A549 (cell line): ENCODE results near the gene RD3L. TPM values are rescaled to one million over a fixed set of nuclear protein-coding genes. Genes with fewer than 3 reads are reported as not detected.

Source experiments
- ATAC-seq, 2 experiments: fragments of 200-7000 bp in 1 of 2; fragments of >200 bp in 1 of 2; cut with Nextera tagmentation in 1 of 2; cut with Tn5 transposase in 1 of 2; 3 replicates each; pipeline versions ENCODE4 v1.8.0 to v1.9.1; 2018 to 2020; ENCODE audit warnings: mild to moderate bottlenecking in 1 of 2, moderate library complexity in 1 of 2
- CTCF ChIA-PET: fragments of 300-600 bp; sonication (Branson Sonifier 250); formaldehyde crosslinking; extraction: SDS; loops from one replicate; lab custom pipeline; 2021; ENCODE audit warnings: antibody characterized with exemption, inconsistent platforms; lab: Yijun Ruan, JAX
- POLR2A ChIA-PET: fragments of 350-600 bp; formaldehyde crosslinking; extraction: SDS; loops from one replicate; lab custom pipeline; 2021; ENCODE audit warnings: antibody characterized with exemption, inconsistent platforms; lab: Yijun Ruan, JAX
- DNase-seq, 2 experiments: peaks; one replicate each; pipeline versions ENCODE4 v3.0.0 to v3.0.0-alpha.2; 2011 to 2016; ENCODE audit warnings: low read depth in 1 of 2, low spot score in 1 of 2
- FAIRE-seq: peaks from 2 replicates; lab custom pipeline; 2011; peaks lifted over from hg19 to GRCh38; lab: Jason Lieb, UNC
- H3K27ac ChIP-seq, 2 experiments: fragments of >200 bp; sonication (Bioruptor Twin); formaldehyde crosslinking; 3 replicates each; pipeline ENCODE4 v1.5.1; 2016 to 2017
- H3K4me1 ChIP-seq: fragments of >200 bp; sonication (Bioruptor Twin); formaldehyde crosslinking; 3 replicates; pipeline ENCODE4 v1.6.1; 2016
- H3K4me2 ChIP-seq: fragments of >200 bp; sonication (Bioruptor Twin); formaldehyde crosslinking; 3 replicates; pipeline ENCODE4 v1.6.1; 2016
- H3K4me3 ChIP-seq: fragments of >200 bp; sonication (Bioruptor Twin); formaldehyde crosslinking; 3 replicates; pipeline ENCODE4 v1.5.1; 2016
- H3K9me3 ChIP-seq: fragments of >200 bp; sonication (Bioruptor Twin); formaldehyde crosslinking; 3 replicates; pipeline ENCODE4 v1.6.1; 2016
- BCL3 ChIP-seq: fragments of >200 bp; sonication (Bioruptor Twin); formaldehyde crosslinking; IDR thresholded peaks from 3 replicates; pipeline ENCODE4 v1.6.1; 2016
- BHLHE40 ChIP-seq: IDR thresholded peaks from 2 replicates; pipeline ENCODE4 v1.6.1; 2012; ENCODE audit warnings: low read depth, low read length, inconsistent platforms
- CBX2 ChIP-seq: fragments of 200-600 bp; sonication (generic); IDR thresholded peaks from 2 replicates; pipeline ENCODE4 v1.6.1; 2016; ENCODE audit warnings: low read depth, mild to moderate bottlenecking, borderline replicate concordance
- CEBPB ChIP-seq, 2 experiments: fragments of >200 bp in 1 of 2; sonication (Bioruptor Twin) in 1 of 2; formaldehyde crosslinking in 1 of 2; IDR thresholded peaks; 2 replicates each; pipeline ENCODE4 v1.6.1; 2012 to 2016
- CHD2 ChIP-seq: fragments of 150-350 bp; IDR thresholded peaks from 2 replicates; pipeline ENCODE4 v1.6.1; 2014; ENCODE audit warnings: low read length; ENCODE audit not compliant: partially characterized antibody
- CHD4 ChIP-seq: fragments of 200-600 bp; sonication (generic); IDR thresholded peaks from 2 replicates; pipeline ENCODE4 v1.6.1; 2016; ENCODE audit warnings: antibody characterized with exemption, mild to moderate bottlenecking, borderline replicate concordance
- CTCF ChIP-seq: fragments of >200 bp; sonication (Bioruptor Twin); formaldehyde crosslinking; IDR thresholded peaks from 3 replicates; pipeline ENCODE4 v1.5.1; 2016
- FOSB ChIP-seq: fragments of 250-450 bp; sonication (Bioruptor Pico); IDR thresholded peaks from 2 replicates; pipeline ENCODE4 v1.5.0; 2020; ENCODE audit warnings: mild to moderate bottlenecking, moderate library complexity
- FOSL2 ChIP-seq, 2 experiments: fragments of 450-650 bp in 1 of 2; fragments of >200 bp in 1 of 2; sonication (Bioruptor Twin) in 1 of 2; formaldehyde crosslinking; IDR thresholded peaks; 2 replicates each; pipeline versions ENCODE4 v1.5.0 to v1.6.1; 2016 to 2020; ENCODE audit warnings: mild to moderate bottlenecking in 1 of 2, moderate library complexity in 1 of 2
- HOXB13 ChIP-seq: fragments of 250-450 bp; sonication (Bioruptor Pico); IDR thresholded peaks from 2 replicates; pipeline ENCODE4 v1.5.0; 2020; ENCODE audit warnings: low read depth, mild to moderate bottlenecking, moderate library complexity
- JUN ChIP-seq, 2 experiments: fragments of >200 bp; sonication (Bioruptor Twin); formaldehyde crosslinking; IDR thresholded peaks; 2 replicates in 1 of 2; 3 replicates in 1 of 2; pipeline ENCODE4 v1.6.1; 2016 to 2017
- KDM1A ChIP-seq: fragments of 200-600 bp; sonication (generic); IDR thresholded peaks from 2 replicates; pipeline ENCODE4 v1.6.1; 2016; ENCODE audit warnings: low read depth, mild to moderate bottlenecking
- KDM5A ChIP-seq: fragments of 200-600 bp; sonication (generic); IDR thresholded peaks from 2 replicates; pipeline ENCODE4 v1.6.1; 2016; ENCODE audit warnings: antibody characterized with exemption, mild to moderate bottlenecking
- MAFK ChIP-seq: fragments of 450-650 bp; IDR thresholded peaks from 2 replicates; pipeline ENCODE4 v1.6.1; 2014; ENCODE audit not compliant: partially characterized antibody
- MAX ChIP-seq: IDR thresholded peaks from 2 replicates; pipeline ENCODE4 v1.6.1; 2012
- NR3C1 ChIP-seq: fragments of >200 bp; sonication (Bioruptor Twin); formaldehyde crosslinking; IDR thresholded peaks from 3 replicates; pipeline ENCODE4 v1.6.1; 2017
- RAD21 ChIP-seq, 2 experiments: fragments of >200 bp in 1 of 2; sonication (Bioruptor Twin) in 1 of 2; formaldehyde crosslinking in 1 of 2; IDR thresholded peaks in 1 of 2; conservative IDR thresholded peaks in 1 of 2; 2 replicates in 1 of 2; 3 replicates in 1 of 2; pipeline ENCODE4 v1.6.1; 2012 to 2018; ENCODE audit warnings: inconsistent platforms in 1 of 2
- RARB ChIP-seq: fragments of 250-450 bp; sonication (Bioruptor Pico); IDR thresholded peaks from 2 replicates; pipeline ENCODE4 v1.8.0; 2021; ENCODE audit warnings: mild to moderate bottlenecking, moderate library complexity
- RCOR1 ChIP-seq: fragments of 150-350 bp; IDR thresholded peaks from 2 replicates; pipeline ENCODE4 v1.6.1; 2014; ENCODE audit warnings: antibody characterized with exemption, low read length, low read depth
- RNF2 ChIP-seq: fragments of 200-600 bp; sonication (generic); IDR thresholded peaks from 2 replicates; pipeline ENCODE4 v1.6.1; 2016; ENCODE audit warnings: low read depth, mild to moderate bottlenecking, antibody characterized with exemption, moderate library complexity, borderline replicate concordance
- SREBF2 ChIP-seq: fragments of 450-650 bp; IDR thresholded peaks from 2 replicates; pipeline ENCODE4 v1.6.1; 2014; ENCODE audit warnings: mild to moderate bottlenecking, moderate library complexity
- TFCP2L1 ChIP-seq: fragments of 250-450 bp; sonication (Bioruptor Pico); IDR thresholded peaks from 2 replicates; pipeline ENCODE4 v1.5.0; 2021; ENCODE audit warnings: mild to moderate bottlenecking
- USF2 ChIP-seq: fragments of 450-650 bp; IDR thresholded peaks from 2 replicates; pipeline ENCODE4 v1.6.1; 2014; ENCODE audit warnings: antibody characterized with exemption
- ZC3H11A ChIP-seq: fragments of 450-650 bp; IDR thresholded peaks from 2 replicates; pipeline ENCODE4 v1.6.1; 2014; ENCODE audit warnings: antibody characterized with exemption, mild to moderate bottlenecking
- ZFP36 ChIP-seq: fragments of 450-650 bp; IDR thresholded peaks from 2 replicates; pipeline ENCODE4 v1.6.1; 2014; ENCODE audit warnings: borderline replicate concordance; ENCODE audit not compliant: partially characterized antibody
- WGBS: methylation state at CpG from one replicate; pipeline ENCODE4 v1.1.6; 2017; ENCODE audit errors: missing lambda C conversion rate; 5-methylcytosine and 5-hydroxymethylcytosine counted together
- polyA plus RNA-seq, 4 experiments: library from polyadenylated mRNA; depleted of rRNA in 3 of 4; stranded (reverse); fragments of >200 nt; fragmentation: RNase III in 1 of 4; extraction: RNeasy Plus Mini Kit Qiagen cat#74134 plus additional on column Dnase treatment in 1 of 4; gene quantifications; 2 replicates in 3 of 4; 3 replicates in 1 of 4; pipeline ENCODE4 v1.2.3, GENCODE V29; 2011 to 2017
- TF ChIP-seq, protein P1 (sequence below): fragments of >200 bp; sonication (Bioruptor Twin); formaldehyde crosslinking; IDR thresholded peaks from 2 replicates; pipeline ENCODE4 v1.6.1; 2016
- TF ChIP-seq, protein P2 (sequence below): fragments of 250-450 bp; sonication (Bioruptor Pico); IDR thresholded peaks from 2 replicates; pipeline ENCODE4 v1.5.0; 2021; ENCODE audit warnings: mild to moderate bottlenecking, moderate library complexity, borderline replicate concordance

Gene RD3L
- polyA plus RNA-seq, 2 of the 4 experiments (the other 2 are of a cell fraction): not detected

DNA sequence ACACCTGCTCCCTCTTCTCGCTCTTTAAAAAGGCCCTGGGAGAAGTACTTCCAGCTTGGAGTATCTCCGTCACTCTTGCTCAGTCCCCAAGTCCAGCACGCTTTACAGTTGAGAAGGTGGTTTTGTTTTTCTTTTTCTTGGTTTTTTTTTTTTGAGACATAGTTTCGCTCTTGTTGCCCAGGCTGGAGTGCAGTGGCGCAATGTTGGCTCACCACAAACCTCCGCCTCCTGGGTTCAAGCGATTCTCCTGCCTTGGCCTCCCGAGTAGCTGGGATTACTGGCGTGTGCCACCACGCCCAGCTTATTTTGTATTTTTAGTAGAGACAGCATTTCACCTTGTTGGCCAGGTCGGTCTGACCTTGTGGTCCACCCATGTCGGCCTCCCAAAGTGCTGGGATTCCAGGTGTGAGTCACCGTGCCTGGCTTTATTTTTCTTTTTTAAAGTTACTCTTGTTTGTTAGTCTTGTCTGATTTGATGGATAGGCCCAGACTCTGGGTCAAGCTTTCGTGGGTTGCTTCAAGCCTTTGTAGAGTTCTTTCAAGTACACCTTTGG is 12.2 kb downstream of the RD3L start:
- POLR2A ChIA-PET: no interaction called here
- no peak for FAIRE-seq
- no peaks in the 10 kb centered on the region for H3K4me1 ChIP-seq
- H3K4me2 ChIP-seq: no peak overlapping the region
- TF ChIP-seq NR3C1 (no peak), CHD4 (no peak), RAD21 (conservative IDR thresholded peaks at IDR 0.05 in 1 of 2, IDR thresholded peaks at IDR 0.05 in 1 of 2) (no peak), CEBPB (IDR thresholded peaks at IDR 0.05) (no peak), ZFP36 (no peak), MAFK (no peak), RCOR1 (no peak), FOSB (CRISPR knock-in tag) (no peak), USF2 (no peak), TFCP2L1 (CRISPR knock-in tag) (no peak), BCL3 (no peak), ZC3H11A (no peak), MAX (no peak), KDM1A (no peak), HOXB13 (CRISPR knock-in tag) (no peak)
- TF ChIP-seq, protein P1, sequence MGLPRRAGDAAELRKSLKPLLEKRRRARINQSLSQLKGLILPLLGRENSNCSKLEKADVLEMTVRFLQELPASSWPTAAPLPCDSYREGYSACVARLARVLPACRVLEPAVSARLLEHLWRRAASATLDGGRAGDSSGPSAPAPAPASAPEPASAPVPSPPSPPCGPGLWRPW: no peak
- TF ChIP-seq, all 56 proteins: peak for 0
- WGBS: 70% methylated on average over 14 of the region's 14 CpGs
- CTCF ChIA-PET: interaction anchor here (0.5 to 4.3 kb wide), 4 partner anchors 10 to 61 kb away, joined by 3 to 14 read pairs (median 5); no protein-coding TSS in a partner anchor
- H3K9me3 ChIP-seq: no peaks in the 10 kb centered on the region
- H3K4me3 ChIP-seq: no peak overlapping the region
- no peak for ATAC-seq
- no peak overlapping the region for H3K27ac ChIP-seq
- DNase-seq: no peak

DNA sequence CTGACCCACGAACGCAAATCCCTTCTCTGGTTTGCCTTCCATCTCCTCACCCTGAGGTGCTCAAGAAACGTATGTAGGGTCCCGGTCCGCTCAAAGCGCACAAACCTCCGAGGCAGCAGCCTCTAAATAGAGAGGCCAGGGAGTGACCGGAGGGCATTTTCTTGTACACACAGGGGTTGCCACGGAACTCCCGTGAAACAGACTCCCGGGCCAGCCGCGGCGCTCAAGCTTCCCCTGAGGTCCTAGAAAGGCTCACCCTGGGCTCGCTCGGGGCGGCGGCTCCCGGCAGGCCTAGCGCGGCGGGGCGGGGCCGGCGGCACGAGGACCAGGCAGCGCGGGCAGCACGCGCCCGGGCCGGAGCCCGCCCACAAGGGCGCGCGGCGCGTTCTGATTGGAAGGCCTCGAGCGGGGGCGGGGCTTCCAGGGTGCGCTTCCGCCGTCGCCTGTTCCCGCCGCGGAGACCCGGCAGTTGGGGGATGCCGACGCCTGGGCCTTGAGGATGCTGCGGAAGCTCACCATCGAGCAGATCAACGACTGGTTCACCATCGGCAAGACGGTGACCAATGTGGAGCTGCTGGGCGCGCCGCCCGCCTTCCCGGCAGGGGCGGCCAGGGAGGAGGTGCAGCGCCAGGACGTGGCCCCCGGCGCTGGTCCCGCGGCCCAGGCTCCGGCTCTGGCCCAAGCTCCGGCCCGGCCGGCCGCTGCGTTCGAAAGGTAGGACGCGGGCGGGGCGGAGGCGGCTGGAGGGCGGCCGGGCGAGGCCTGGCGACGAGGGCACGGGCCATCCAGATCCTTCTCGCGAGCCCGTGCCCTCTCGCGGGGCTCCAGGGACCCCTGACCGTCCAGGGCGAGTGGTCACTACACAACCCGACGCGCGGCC is 14.1 kb downstream of the RD3L start, which contains the start of gene TDRD9:
Gene TDRD9, plus strand, starts transcription at position 446 of the 880 bp plus-strand sequence. Its CDS starts 54 bp downstream, at position 500.
- POLR2A ChIA-PET: interaction anchor here (0.6 kb wide), 1 partner anchor 10 kb away, joined by 4 read pairs; no protein-coding TSS in a partner anchor
- Histone ChIP-seq H3K4me2 (no peak within 1 kb of the TSS), H3K9me3 (no peaks in the 10 kb centered on the region), H3K4me1 (no peaks in the 10 kb centered on the region), H3K4me3 (no peak within 1 kb of the TSS), H3K27ac (no peak within 1 kb of the TSS)
- 90% methylated on average over 58 of the region's 97 CpGs for WGBS
- ATAC-seq: no peak
- no peak for FAIRE-seq
- CTCF ChIA-PET: interaction anchor here (1.2 to 1.7 kb wide), 3 partner anchors 27 to 119 kb away, joined by 3 to 4 read pairs (median 4); no protein-coding TSS in a partner anchor
- no peak for DNase-seq
- TF ChIP-seq USF2 (no peak), KDM5A (no peak), RARB (CRISPR knock-in tag) (no peak), BHLHE40 (no peak), CHD2 (no peak), CTCF (no peak), JUN (IDR thresholded peaks at IDR 0.05) (no peak), FOSL2 (IDR thresholded peaks at IDR 0.05) (no peak), FOSL2 (CRISPR knock-in tag; IDR thresholded peaks at IDR 0.05) (no peak), RCOR1 (no peak), ZC3H11A (no peak), SREBF2 (no peak), ZFP36 (no peak), RNF2 (no peak), CBX2 (no peak), TFCP2L1 (CRISPR knock-in tag) (no peak)
- TF ChIP-seq, protein P2, sequence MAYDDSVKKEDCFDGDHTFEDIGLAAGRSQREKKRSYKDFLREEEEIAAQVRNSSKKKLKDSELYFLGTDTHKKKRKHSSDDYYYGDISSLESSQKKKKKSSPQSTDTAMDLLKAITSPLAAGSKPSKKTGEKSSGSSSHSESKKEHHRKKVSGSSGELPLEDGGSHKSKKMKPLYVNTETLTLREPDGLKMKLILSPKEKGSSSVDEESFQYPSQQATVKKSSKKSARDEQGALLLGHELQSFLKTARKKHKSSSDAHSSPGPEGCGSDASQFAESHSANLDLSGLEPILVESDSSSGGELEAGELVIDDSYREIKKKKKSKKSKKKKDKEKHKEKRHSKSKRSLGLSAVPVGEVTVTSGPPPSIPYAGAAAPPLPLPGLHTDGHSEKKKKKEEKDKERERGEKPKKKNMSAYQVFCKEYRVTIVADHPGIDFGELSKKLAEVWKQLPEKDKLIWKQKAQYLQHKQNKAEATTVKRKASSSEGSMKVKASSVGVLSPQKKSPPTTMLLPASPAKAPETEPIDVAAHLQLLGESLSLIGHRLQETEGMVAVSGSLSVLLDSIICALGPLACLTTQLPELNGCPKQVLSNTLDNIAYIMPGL (CRISPR knock-in tag): no peak
